Activated T-cell treated with anti-CD3 and anti-CD28 coated beads for 1 hour (primary cell): ENCODE results near the gene ILK.

Experiments
- DNase-seq: peaks from one replicate; pipeline ENCODE4 v3.0.0-alpha.2; 2020; ENCODE audit warnings: low read depth

The ILK gene

GRCh38 chr11:6637871-6638270, 34.3 kb downstream of the ILK start:
- DNase-seq = no peak

GRCh38 chr11:6638429-6638828, 34.9 kb downstream of the ILK start:
- no peak for DNase-seq

- DNase-seq = no peak
These were observed 36.7 kb downstream of the ILK start for GRCh38 chr11:6640036-6640984.

GRCh38 chr11:6640985-6641701, 37.6 kb downstream of the ILK start:
- DNase-seq = no peak

- DNase-seq = no peak
These were observed 39.4 kb downstream of the ILK start for GRCh38 chr11:6642957-6643356.

- DNase-seq = no peak
These were observed 42.5 kb downstream of the ILK start for GRCh38 chr11:6646071-6646470.

GRCh38 chr11:6646576-6646917, 43.0 kb downstream of the ILK start:
- DNase-seq = no peak

- DNase-seq = no peak
These were observed 43.5 kb downstream of the ILK start for GRCh38 chr11:6646918-6647679.

GRCh38 chr11:6647836-6648235, 44.3 kb downstream of the ILK start:
- DNase-seq = no peak

GRCh38 chr11:6648501-6648900, 44.9 kb downstream of the ILK start:
- no peak for DNase-seq

- no peak for DNase-seq
These were observed 46.5 kb downstream of the ILK start for GRCh38 chr11:6650104-6650503.

- DNase-seq = no peak
These were observed 47.4 kb downstream of the ILK start for GRCh38 chr11:6650980-6651379.

GRCh38 chr11:6652182-6652581, 48.6 kb downstream of the ILK start:
- no peak for DNase-seq

- DNase-seq = no peak
These were observed 49.5 kb downstream of the ILK start for GRCh38 chr11:6653097-6653496.

GRCh38 chr11:6653656-6654055, 50.1 kb downstream of the ILK start:
- DNase-seq = no peak

GRCh38 chr11:6654281-6655019, 50.9 kb downstream of the ILK start:
- DNase-seq = no peak

GRCh38 chr11:6655020-6655789, 51.6 kb downstream of the ILK start:
- DNase-seq = no peak

GRCh38 chr11:6655790-6656583, 52.4 kb downstream of the ILK start, which contains the start of gene DCHS1:
Gene DCHS1 (minus strand): TSS chr11:6655809. CDS start chr11:6641613, 14,196 bp downstream.
- no peak for DNase-seq

- DNase-seq = no peak
These were observed 53.0 kb downstream of the ILK start for GRCh38 chr11:6656584-6656915.

- no peak for DNase-seq
These were observed 53.4 kb downstream of the ILK start for GRCh38 chr11:6656936-6657335.
